ENCODE measurements around the gene ULK2. TPM values are rescaled to one million over a fixed set of nuclear protein-coding genes. Genes with fewer than 3 reads are reported as not detected.
"Not testable (repeated sequence)": the region's sequence is repeated elsewhere in the genome, so short reads cannot be mapped to it uniquely, and the experiment has no call there.

The ULK2 gene
- total and polyA plus RNA-seq, 2 donors: 7.2 to 7.9 TPM

- H3K4me1 ChIP-seq (ENCODE audit: control insufficient read depth in 2 of 2, insufficient read depth in 2 of 2, low read length in 2 of 2): peaks cover 3 to 7% of the 10 kb centered on the region in 2 donors
- WGBS: 29% methylated on average over 12 of the region's 12 CpGs
- no peak overlapping the region for H3K4me3 ChIP-seq (ENCODE audit: low read length in 2 of 2)
- DNase-seq (ENCODE audit: low read depth in 6 of 9, low spot score in 9 of 9): peak; percentile 21 to 68 (median 47)
- no peaks in the 10 kb centered on the region for H3K9me3 ChIP-seq (ENCODE audit: control insufficient read depth in 2 of 2, insufficient read depth in 1 of 2, low read length in 1 of 2)
- H3K36me3 ChIP-seq (ENCODE audit: control insufficient read depth in 2 of 2, insufficient read depth in 2 of 2, low read length in 1 of 2): no peaks in the 10 kb centered on the region
- no peak overlapping the region for H3K27ac ChIP-seq (ENCODE audit: low read depth in 1 of 2, low read length in 1 of 2)
- H3K27me3 ChIP-seq (ENCODE audit: control insufficient read depth in 2 of 2, insufficient read depth in 1 of 2, low read length in 1 of 2): peaks cover 0 to 23% of the 10 kb centered on the region in 2 donors
These were observed 101.1 kb downstream of the ULK2 start for GRCh38 chr17:19766421-19767270.

GRCh38 chr17:19766016-19766415, 101.7 kb downstream of the ULK2 start:
- no peak for DNase-seq (ENCODE audit: low read depth in 6 of 9, low spot score in 9 of 9)
- H3K4me1 ChIP-seq (ENCODE audit: control insufficient read depth in 2 of 2, insufficient read depth in 2 of 2, low read length in 2 of 2): peaks cover 0 to under 1% of the 10 kb centered on the region in 2 donors
- 87% methylated on average over 7 of the region's 7 CpGs for WGBS

GRCh38 chr17:19763991-19764390, 103.7 kb downstream of the ULK2 start:
- not testable (repeated sequence) for H3K36me3 ChIP-seq (ENCODE audit: control insufficient read depth in 2 of 2, insufficient read depth in 2 of 2, low read length in 1 of 2); H3K4me3 ChIP-seq (ENCODE audit: low read length in 2 of 2); H3K4me1 ChIP-seq (ENCODE audit: control insufficient read depth in 2 of 2, insufficient read depth in 2 of 2, low read length in 2 of 2); DNase-seq (ENCODE audit: low read depth in 6 of 9, low spot score in 9 of 9); H3K9me3 ChIP-seq (ENCODE audit: control insufficient read depth in 2 of 2, insufficient read depth in 1 of 2, low read length in 1 of 2); H3K27ac ChIP-seq (ENCODE audit: low read depth in 1 of 2, low read length in 1 of 2)
- peaks cover 0 to 27% of the 10 kb centered on the region in 2 donors for H3K27me3 ChIP-seq (ENCODE audit: control insufficient read depth in 2 of 2, insufficient read depth in 1 of 2, low read length in 1 of 2)
- WGBS: 97% methylated on average over 6 of the region's 6 CpGs

More at GRCh38 chr17:19766016-19766415, 101.7 kb downstream of the ULK2 start:
- Histone ChIP-seq H3K36me3 (ENCODE audit: control insufficient read depth in 2 of 2, insufficient read depth in 2 of 2, low read length in 1 of 2) (no peaks in the 10 kb centered on the region), H3K4me3 (ENCODE audit: low read length in 2 of 2) (no peak overlapping the region), H3K27me3 (ENCODE audit: control insufficient read depth in 2 of 2, insufficient read depth in 1 of 2, low read length in 1 of 2) (peaks cover 0 to 24% of the 10 kb centered on the region in 2 donors), H3K27ac (ENCODE audit: low read depth in 1 of 2, low read length in 1 of 2) (no peak overlapping the region), H3K9me3 (ENCODE audit: control insufficient read depth in 2 of 2, insufficient read depth in 1 of 2, low read length in 1 of 2) (no peaks in the 10 kb centered on the region)

GRCh38 chr17:19763416-19763815, 104.3 kb downstream of the ULK2 start:
- Histone ChIP-seq H3K9me3 (ENCODE audit: control insufficient read depth in 2 of 2, insufficient read depth in 1 of 2, low read length in 1 of 2) (no peaks in the 10 kb centered on the region), H3K27me3 (ENCODE audit: control insufficient read depth in 2 of 2, insufficient read depth in 1 of 2, low read length in 1 of 2) (peaks cover 0 to 25% of the 10 kb centered on the region in 2 donors), H3K4me3 (ENCODE audit: low read length in 2 of 2) (no peak overlapping the region), H3K36me3 (ENCODE audit: control insufficient read depth in 2 of 2, insufficient read depth in 2 of 2, low read length in 1 of 2) (no peaks in the 10 kb centered on the region), H3K4me1 (ENCODE audit: control insufficient read depth in 2 of 2, insufficient read depth in 2 of 2, low read length in 2 of 2) (no peaks in the 10 kb centered on the region), H3K27ac (ENCODE audit: low read depth in 1 of 2, low read length in 1 of 2) (no peak overlapping the region)
- 93% methylated on average over 2 of the region's 2 CpGs for WGBS
- DNase-seq (ENCODE audit: low read depth in 6 of 9, low spot score in 9 of 9): no peak

- Histone ChIP-seq H3K4me3 (ENCODE audit: low read length in 2 of 2) (no peak overlapping the region), H3K27me3 (ENCODE audit: control insufficient read depth in 2 of 2, insufficient read depth in 1 of 2, low read length in 1 of 2) (peaks cover 2 to 25% of the 10 kb centered on the region in 2 donors), H3K9me3 (ENCODE audit: control insufficient read depth in 2 of 2, insufficient read depth in 1 of 2, low read length in 1 of 2) (no peaks in the 10 kb centered on the region), H3K27ac (ENCODE audit: low read depth in 1 of 2, low read length in 1 of 2) (no peak overlapping the region), H3K4me1 (ENCODE audit: control insufficient read depth in 2 of 2, insufficient read depth in 2 of 2, low read length in 2 of 2) (no peaks in the 10 kb centered on the region), H3K36me3 (ENCODE audit: control insufficient read depth in 2 of 2, insufficient read depth in 2 of 2, low read length in 1 of 2) (no peaks in the 10 kb centered on the region)
- 33% methylated on average over 15 of the region's 15 CpGs for WGBS
- DNase-seq (ENCODE audit: low read depth in 6 of 9, low spot score in 9 of 9): peak in 4 of 9 donors; percentile 19 to 61 (median 48)
These were observed 105.2 kb downstream of the ULK2 start for GRCh38 chr17:19762515-19762961.

GRCh38 chr17:19760746-19761145, 107.0 kb downstream of the ULK2 start:
- Histone ChIP-seq H3K27me3 (ENCODE audit: control insufficient read depth in 2 of 2, insufficient read depth in 1 of 2, low read length in 1 of 2) (peaks cover 2 to 24% of the 10 kb centered on the region in 2 donors), H3K9me3 (ENCODE audit: control insufficient read depth in 2 of 2, insufficient read depth in 1 of 2, low read length in 1 of 2) (no peaks in the 10 kb centered on the region), H3K36me3 (ENCODE audit: control insufficient read depth in 2 of 2, insufficient read depth in 2 of 2, low read length in 1 of 2) (no peaks in the 10 kb centered on the region), H3K27ac (ENCODE audit: low read depth in 1 of 2, low read length in 1 of 2) (no peak overlapping the region), H3K4me1 (ENCODE audit: control insufficient read depth in 2 of 2, insufficient read depth in 2 of 2, low read length in 2 of 2) (no peaks in the 10 kb centered on the region), H3K4me3 (ENCODE audit: low read length in 2 of 2) (no peak overlapping the region)
- no peak for DNase-seq (ENCODE audit: low read depth in 6 of 9, low spot score in 9 of 9)
- WGBS: 78% methylated on average over 9 of the region's 9 CpGs

- Histone ChIP-seq H3K36me3 (ENCODE audit: control insufficient read depth in 2 of 2, insufficient read depth in 2 of 2, low read length in 1 of 2) (no peaks in the 10 kb centered on the region), H3K9me3 (ENCODE audit: control insufficient read depth in 2 of 2, insufficient read depth in 1 of 2, low read length in 1 of 2) (no peaks in the 10 kb centered on the region), H3K4me1 (ENCODE audit: control insufficient read depth in 2 of 2, insufficient read depth in 2 of 2, low read length in 2 of 2) (no peaks in the 10 kb centered on the region), H3K27me3 (ENCODE audit: control insufficient read depth in 2 of 2, insufficient read depth in 1 of 2, low read length in 1 of 2) (peaks cover 2 to 27% of the 10 kb centered on the region in 2 donors), H3K4me3 (ENCODE audit: low read length in 2 of 2) (no peak overlapping the region), H3K27ac (ENCODE audit: low read depth in 1 of 2, low read length in 1 of 2) (no peak overlapping the region)
- 90% methylated on average over 24 of the region's 24 CpGs for WGBS
- no peak for DNase-seq (ENCODE audit: low read depth in 6 of 9, low spot score in 9 of 9)
These were observed 107.9 kb downstream of the ULK2 start for GRCh38 chr17:19759568-19760549.

GRCh38 chr17:19757536-19758180, 110.1 kb downstream of the ULK2 start:
- no peaks in the 10 kb centered on the region for H3K36me3 ChIP-seq (ENCODE audit: control insufficient read depth in 2 of 2, insufficient read depth in 2 of 2, low read length in 1 of 2)
- H3K4me1 ChIP-seq (ENCODE audit: control insufficient read depth in 2 of 2, insufficient read depth in 2 of 2, low read length in 2 of 2): no peaks in the 10 kb centered on the region
- H3K4me3 ChIP-seq (ENCODE audit: low read length in 2 of 2): no peak overlapping the region
- H3K27ac ChIP-seq (ENCODE audit: low read depth in 1 of 2, low read length in 1 of 2): no peak overlapping the region
- H3K9me3 ChIP-seq (ENCODE audit: control insufficient read depth in 2 of 2, insufficient read depth in 1 of 2, low read length in 1 of 2): no peaks in the 10 kb centered on the region
- peaks cover 2 to 34% of the 10 kb centered on the region in 2 donors for H3K27me3 ChIP-seq (ENCODE audit: control insufficient read depth in 2 of 2, insufficient read depth in 1 of 2, low read length in 1 of 2)
- 90% methylated on average over 12 of the region's 12 CpGs for WGBS
- DNase-seq (ENCODE audit: low read depth in 6 of 9, low spot score in 9 of 9): no peak

Data from thymus (tissue), 11 donors.